PC-3 (cell line): Measurements from ENCODE around the gene ASB16. TPM values are rescaled to one million over a fixed set of nuclear protein-coding genes. Genes with fewer than 3 reads are reported as not detected.
A peak's percentile ranks its signal among the peaks of the same experiment; 100 is the strongest.

Experiments
- ATAC-seq: fragments of 200-7000 bp; cut with Tn5 transposase; 2 replicates; pipeline ENCODE4 v1.9.1; 2020; ENCODE audit warnings: mild to moderate bottlenecking, moderate library complexity
- BruUV-seq: library from RNA; stranded (reverse); fragments of 400-500 nt; replicated peaks from 2 replicates; lab custom pipeline; 2021; lab: Mats Ljungman, UMichigan
- CTCF ChIA-PET: fragments of 300-600 bp; sonication (Branson Sonifier 250); formaldehyde crosslinking; loops from one replicate; lab custom pipeline; 2022; ENCODE audit warnings: antibody characterized with exemption; lab: Charles Lee
- POLR2A ChIA-PET: fragments of 300-600 bp; sonication (Branson Sonifier 250); formaldehyde crosslinking; loops from one replicate; lab custom pipeline; 2022; ENCODE audit warnings: antibody characterized with exemption; ENCODE audit not compliant: unreplicated experiment; lab: Charles Lee
- DNase-seq: peaks from one replicate; pipeline ENCODE4 v3.0.0-alpha.2; 2015
- H2AFZ ChIP-seq: fragments of 300-600 bp; sonication (generic); 2 replicates; pipeline ENCODE4 v1.6.0; 2016; ENCODE audit warnings: antibody characterized with exemption, low read length
- H3F3A ChIP-seq: fragments of 300-600 bp; sonication (generic); one replicate; pipeline ENCODE4 v1.6.0; 2017; ENCODE audit warnings: antibody characterized with exemption, low read length, control low read depth, mild to moderate bottlenecking; ENCODE audit not compliant: unreplicated experiment
- H3K27ac ChIP-seq: fragments of 300-600 bp; sonication (generic); 2 replicates; pipeline ENCODE4 v1.5.1; 2016; ENCODE audit warnings: mild to moderate bottlenecking, low read length
- H3K27me3 ChIP-seq: fragments of 300-600 bp; sonication (generic); 2 replicates; pipeline ENCODE4 v1.6.1; 2016; ENCODE audit warnings: low read length, mixed read lengths
- H3K36me3 ChIP-seq: fragments of 300-600 bp; sonication (generic); 2 replicates; pipeline ENCODE4 v1.6.1; 2016; ENCODE audit warnings: low read depth, mixed run types, low read length, mixed read lengths
- H3K4me1 ChIP-seq: fragments of 300-600 bp; sonication (generic); 2 replicates; pipeline ENCODE4 v1.5.1; 2016; ENCODE audit warnings: low read length; ENCODE audit not compliant: insufficient read depth
- H3K4me2 ChIP-seq: fragments of 300-600 bp; sonication (generic); 2 replicates; pipeline ENCODE4 v1.6.0; 2016; ENCODE audit warnings: low read length
- H3K4me3 ChIP-seq: fragments of 300-600 bp; sonication (generic); 2 replicates; pipeline ENCODE4 v1.5.1; 2016; ENCODE audit warnings: mild to moderate bottlenecking, low read length, mixed read lengths
- H3K79me2 ChIP-seq: fragments of 300-600 bp; sonication (generic); 2 replicates; pipeline ENCODE4 v1.6.1; 2017; ENCODE audit warnings: low read length, mixed read lengths
- H3K9ac ChIP-seq: fragments of 300-600 bp; sonication (generic); 2 replicates; pipeline ENCODE4 v1.6.0; 2016; ENCODE audit warnings: mild to moderate bottlenecking, low read length
- H3K9me2 ChIP-seq: fragments of 300-600 bp; sonication (generic); replicated peaks from 2 replicates; pipeline ENCODE4 v1.6.1; 2016; ENCODE audit warnings: mixed run types, low read length, mixed read lengths
- H3K9me3 ChIP-seq: fragments of 300-600 bp; sonication (generic); 2 replicates; pipeline ENCODE4 v1.6.1; 2016; ENCODE audit warnings: low read length, mixed read lengths
- H4K20me1 ChIP-seq: fragments of 300-600 bp; sonication (generic); 2 replicates; pipeline ENCODE4 v1.6.1; 2016; ENCODE audit warnings: low read length, mixed read lengths
- EZH2 ChIP-seq: fragments of 300-600 bp; sonication (generic); IDR thresholded peaks from one replicate; pipeline ENCODE4 v1.6.1; 2017; ENCODE audit warnings: antibody characterized with exemption, mild to moderate bottlenecking, low read length; ENCODE audit not compliant: unreplicated experiment
- EZH2phosphoT487 ChIP-seq: fragments of 300-600 bp; sonication (generic); IDR thresholded peaks from 2 replicates; pipeline ENCODE4 v1.6.1; 2018; ENCODE audit warnings: mild to moderate bottlenecking, antibody characterized with exemption, low read length, borderline replicate concordance
- intact Hi-C: fragments of 100-400 bp; cut with micrococcal nuclease; formaldehyde crosslinking; loops from 2 replicates; pipeline ENCODE4 v1.9.0; 2023
- total RNA-seq: library from RNA; depleted of rRNA; stranded (reverse); fragments of >200 nt; gene quantifications from 2 replicates; pipeline ENCODE4 v1.2.3, GENCODE V29; 2014
- TF ChIP-seq, protein P1 (sequence below): fragments of 300-600 bp; sonication (generic); conservative IDR thresholded peaks from 2 replicates; pipeline ENCODE4 v1.5.1; 2017; ENCODE audit warnings: antibody characterized with exemption, low read depth, mild to moderate bottlenecking, low read length

ASB16 gene
- total RNA-seq, 1 experiment from 2014 or later, result 0.51 TPM

DNA sequence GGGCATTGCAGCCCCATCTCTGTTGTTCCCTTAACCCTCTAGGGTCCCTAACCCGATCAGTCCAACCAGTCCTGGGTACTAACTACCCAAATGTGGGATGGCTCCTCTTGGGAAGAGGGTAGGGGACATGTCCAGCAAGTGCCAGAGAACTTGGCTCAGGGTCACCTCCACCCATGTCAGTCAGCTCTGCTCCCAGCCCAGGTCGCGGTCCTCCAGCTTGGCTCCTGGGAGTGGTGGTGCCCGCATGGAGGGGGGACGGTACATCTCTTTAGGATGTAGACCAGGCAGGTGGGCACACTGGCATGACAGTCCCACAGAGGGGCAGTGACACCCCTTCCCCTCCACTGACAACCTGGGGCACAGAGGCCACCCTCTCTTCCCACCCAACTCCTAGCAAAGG is 22.2 kb downstream of the ASB16 start:
- intact Hi-C loops, result loop anchor here (10.0 kb wide), 1 partner anchor 312 kb away; the partner anchor contains the start of gene GPATCH8
- CTCF ChIA-PET, result no interaction called here
- ATAC-seq, result 0 out of 2 replicates have a peak, but pooled peaks have one; percentile 8

DNA sequence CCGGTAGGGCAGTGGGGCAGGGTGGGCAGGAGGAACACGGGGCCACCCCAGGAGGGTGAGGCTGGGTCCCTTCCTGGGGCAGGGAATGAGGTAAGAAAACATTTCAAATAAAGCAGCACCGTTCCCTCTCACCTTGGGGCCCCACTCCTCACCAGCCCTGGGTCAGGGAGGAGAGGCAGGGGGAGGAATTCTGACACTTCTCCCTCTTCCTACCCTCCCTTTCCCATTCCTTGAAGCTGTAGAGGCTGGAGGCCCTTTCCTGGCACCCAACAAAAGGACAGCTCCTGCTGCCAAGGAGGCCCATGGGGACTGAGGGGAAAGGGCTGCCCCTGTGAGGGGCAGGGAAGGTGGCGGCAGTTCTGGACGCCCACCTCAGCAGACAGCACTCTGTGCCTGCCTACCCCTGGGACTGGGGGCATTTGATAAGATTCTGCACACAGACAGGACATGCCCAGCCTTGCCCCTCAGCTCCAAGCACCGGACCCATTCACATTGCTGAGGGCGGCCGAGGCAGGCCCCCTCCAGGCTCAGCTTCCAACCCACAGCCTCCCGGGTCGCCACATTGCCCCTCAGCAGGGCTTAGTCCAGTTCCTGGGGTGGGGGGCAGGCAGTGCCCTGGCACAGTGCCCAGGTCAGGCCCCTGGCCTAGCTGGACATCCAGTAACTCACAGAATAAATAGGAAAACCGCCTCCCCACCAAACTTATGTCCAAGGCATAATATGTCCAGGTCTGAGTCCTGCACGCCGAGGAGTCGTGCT is 23.0 kb downstream of the ASB16 start:
- H3K4me2 ChIP-seq, result no peak overlapping the region
- ChIA-PET POLR2A (no interaction called here), CTCF (no interaction called here)
- no peak overlapping the region for H2AFZ ChIP-seq
- no peak overlapping the region for H3K4me3 ChIP-seq
- H3K27ac ChIP-seq, result no peak overlapping the region
- no TSS peak for BruUV-seq
- intact Hi-C loops, result loop anchor here (10.0 kb wide), 1 partner anchor 311 kb away; the partner anchor contains the start of gene GPATCH8
- TF ChIP-seq, protein P1, sequence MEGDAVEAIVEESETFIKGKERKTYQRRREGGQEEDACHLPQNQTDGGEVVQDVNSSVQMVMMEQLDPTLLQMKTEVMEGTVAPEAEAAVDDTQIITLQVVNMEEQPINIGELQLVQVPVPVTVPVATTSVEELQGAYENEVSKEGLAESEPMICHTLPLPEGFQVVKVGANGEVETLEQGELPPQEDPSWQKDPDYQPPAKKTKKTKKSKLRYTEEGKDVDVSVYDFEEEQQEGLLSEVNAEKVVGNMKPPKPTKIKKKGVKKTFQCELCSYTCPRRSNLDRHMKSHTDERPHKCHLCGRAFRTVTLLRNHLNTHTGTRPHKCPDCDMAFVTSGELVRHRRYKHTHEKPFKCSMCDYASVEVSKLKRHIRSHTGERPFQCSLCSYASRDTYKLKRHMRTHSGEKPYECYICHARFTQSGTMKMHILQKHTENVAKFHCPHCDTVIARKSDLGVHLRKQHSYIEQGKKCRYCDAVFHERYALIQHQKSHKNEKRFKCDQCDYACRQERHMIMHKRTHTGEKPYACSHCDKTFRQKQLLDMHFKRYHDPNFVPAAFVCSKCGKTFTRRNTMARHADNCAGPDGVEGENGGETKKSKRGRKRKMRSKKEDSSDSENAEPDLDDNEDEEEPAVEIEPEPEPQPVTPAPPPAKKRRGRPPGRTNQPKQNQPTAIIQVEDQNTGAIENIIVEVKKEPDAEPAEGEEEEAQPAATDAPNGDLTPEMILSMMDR, result no peak
- no peak for TF ChIP-seq EZH2phosphoT487
- TF ChIP-seq EZH2, result no peak
- DNase-seq, result no peak
- H3K9me3 ChIP-seq, result no peaks in the 10 kb centered on the region
- H3F3A ChIP-seq, result no peaks in the 10 kb centered on the region
- no peak for ATAC-seq
- H3K9ac ChIP-seq, result no peak overlapping the region
- H3K36me3 ChIP-seq, result peaks cover 32% of the 10 kb centered on the region
- H3K4me1 ChIP-seq, result peaks cover 14% of the 10 kb centered on the region
- H4K20me1 ChIP-seq, result no peaks in the 10 kb centered on the region
- H3K79me2 ChIP-seq, result peaks cover 28% of the 10 kb centered on the region
- no peaks in the 10 kb centered on the region for H3K27me3 ChIP-seq
- H3K9me2 ChIP-seq, result no peaks in the 10 kb centered on the region

More for the DNA sequence above, 22.2 kb downstream of the ASB16 start:
- no peaks in the 10 kb centered on the region for H3F3A ChIP-seq
- POLR2A ChIA-PET, result no interaction called here
- no peak overlapping the region for H3K4me2 ChIP-seq
- no peaks in the 10 kb centered on the region for H3K27me3 ChIP-seq
- no TSS peak for BruUV-seq
- peaks cover 32% of the 10 kb centered on the region for H3K36me3 ChIP-seq
- no peak for DNase-seq
- H4K20me1 ChIP-seq, result no peaks in the 10 kb centered on the region
- TF ChIP-seq EZH2 (no peak), EZH2phosphoT487 (no peak)
- TF ChIP-seq, protein P1, result no peak
- no peak overlapping the region for H3K4me3 ChIP-seq
- no peaks in the 10 kb centered on the region for H3K9me2 ChIP-seq
- no peak overlapping the region for H3K27ac ChIP-seq
- peaks cover 13% of the 10 kb centered on the region for H3K4me1 ChIP-seq
- H3K79me2 ChIP-seq, result peaks cover 28% of the 10 kb centered on the region
- H3K9me3 ChIP-seq, result no peaks in the 10 kb centered on the region
- no peak overlapping the region for H3K9ac ChIP-seq
- H2AFZ ChIP-seq, result no peak overlapping the region

DNA sequence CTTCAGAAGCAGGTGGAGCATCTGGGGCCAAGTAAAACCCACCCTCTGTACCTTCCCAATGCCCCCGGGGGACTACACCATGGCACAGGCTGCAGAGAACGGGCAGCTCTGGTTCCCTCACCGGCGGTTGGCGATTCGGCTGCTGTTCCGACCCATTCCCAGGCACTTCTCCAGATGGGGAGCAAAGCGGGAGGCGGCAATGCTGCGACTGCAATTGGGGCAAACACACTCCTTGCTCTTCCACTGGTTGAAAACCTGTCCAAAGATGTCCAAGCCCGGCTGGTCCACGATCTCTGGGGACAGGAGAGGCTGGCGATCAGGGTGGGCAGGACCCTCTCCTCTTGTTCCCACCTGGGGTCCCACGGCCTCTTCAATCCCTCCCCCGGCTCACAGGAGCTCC is 26.6 kb downstream of the ASB16 start:
- peaks cover 20% of the 10 kb centered on the region for H3K4me1 ChIP-seq
- DNase-seq, result no peak
- BruUV-seq, result no TSS peak
- ATAC-seq, result no peak
- no peaks in the 10 kb centered on the region for H3K9me3 ChIP-seq
- no peak overlapping the region for H3K4me3 ChIP-seq
- H3K27me3 ChIP-seq, result no peaks in the 10 kb centered on the region
- H2AFZ ChIP-seq, result no peak overlapping the region
- intact Hi-C loops, result loop anchor here (10.0 kb wide), 1 partner anchor 308 kb away; the partner anchor contains the start of gene GPATCH8
- H3K9ac ChIP-seq, result no peak overlapping the region
- no peaks in the 10 kb centered on the region for H3F3A ChIP-seq
- H3K79me2 ChIP-seq, result peaks cover 36% of the 10 kb centered on the region
- peak overlapping the region; percentile 87; the same call in 1 of the 2 replicates for H3K4me2 ChIP-seq
- H3K9me2 ChIP-seq, result no peaks in the 10 kb centered on the region
- POLR2A ChIA-PET, result no interaction called here
- no peaks in the 10 kb centered on the region for H4K20me1 ChIP-seq
- no peak overlapping the region for H3K27ac ChIP-seq
- CTCF ChIA-PET, result no interaction called here
- TF ChIP-seq, protein P1, result no peak
- no peak for TF ChIP-seq EZH2
- no peak for TF ChIP-seq EZH2phosphoT487
- peaks cover 32% of the 10 kb centered on the region for H3K36me3 ChIP-seq
